ENCODE results near the gene SMPDL3B.
A peak's percentile ranks its signal among the peaks of the same experiment; 100 is the strongest.

SMPDL3B gene

DNA sequence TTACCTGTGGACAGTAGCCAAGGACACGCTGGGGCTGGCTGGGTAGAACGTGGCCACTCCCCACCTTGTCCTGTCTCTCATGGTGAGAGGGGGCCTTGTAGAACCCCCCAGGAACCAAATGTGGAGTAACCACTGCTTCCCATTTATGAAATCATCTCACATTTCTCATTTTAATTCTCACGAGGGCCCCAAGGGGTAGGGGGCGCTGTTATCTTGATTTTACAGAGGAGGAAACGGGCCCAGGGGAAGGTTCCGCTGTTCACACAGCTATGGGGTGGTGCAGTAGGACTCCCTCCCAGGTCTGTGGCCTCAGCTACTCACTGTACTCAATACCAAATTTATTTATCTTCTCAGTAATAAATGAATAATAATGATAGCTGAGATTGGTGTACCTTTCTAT, 5.5 kb downstream of the SMPDL3B start:
- TF ChIP-seq, protein P1, sequence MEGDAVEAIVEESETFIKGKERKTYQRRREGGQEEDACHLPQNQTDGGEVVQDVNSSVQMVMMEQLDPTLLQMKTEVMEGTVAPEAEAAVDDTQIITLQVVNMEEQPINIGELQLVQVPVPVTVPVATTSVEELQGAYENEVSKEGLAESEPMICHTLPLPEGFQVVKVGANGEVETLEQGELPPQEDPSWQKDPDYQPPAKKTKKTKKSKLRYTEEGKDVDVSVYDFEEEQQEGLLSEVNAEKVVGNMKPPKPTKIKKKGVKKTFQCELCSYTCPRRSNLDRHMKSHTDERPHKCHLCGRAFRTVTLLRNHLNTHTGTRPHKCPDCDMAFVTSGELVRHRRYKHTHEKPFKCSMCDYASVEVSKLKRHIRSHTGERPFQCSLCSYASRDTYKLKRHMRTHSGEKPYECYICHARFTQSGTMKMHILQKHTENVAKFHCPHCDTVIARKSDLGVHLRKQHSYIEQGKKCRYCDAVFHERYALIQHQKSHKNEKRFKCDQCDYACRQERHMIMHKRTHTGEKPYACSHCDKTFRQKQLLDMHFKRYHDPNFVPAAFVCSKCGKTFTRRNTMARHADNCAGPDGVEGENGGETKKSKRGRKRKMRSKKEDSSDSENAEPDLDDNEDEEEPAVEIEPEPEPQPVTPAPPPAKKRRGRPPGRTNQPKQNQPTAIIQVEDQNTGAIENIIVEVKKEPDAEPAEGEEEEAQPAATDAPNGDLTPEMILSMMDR (IDR thresholded peaks at IDR 0.05; ENCODE audit: low read depth, low read length) = peak; percentile 28
- DNase-seq (ENCODE audit: extremely low read depth, low read depth) = no peak

DNA sequence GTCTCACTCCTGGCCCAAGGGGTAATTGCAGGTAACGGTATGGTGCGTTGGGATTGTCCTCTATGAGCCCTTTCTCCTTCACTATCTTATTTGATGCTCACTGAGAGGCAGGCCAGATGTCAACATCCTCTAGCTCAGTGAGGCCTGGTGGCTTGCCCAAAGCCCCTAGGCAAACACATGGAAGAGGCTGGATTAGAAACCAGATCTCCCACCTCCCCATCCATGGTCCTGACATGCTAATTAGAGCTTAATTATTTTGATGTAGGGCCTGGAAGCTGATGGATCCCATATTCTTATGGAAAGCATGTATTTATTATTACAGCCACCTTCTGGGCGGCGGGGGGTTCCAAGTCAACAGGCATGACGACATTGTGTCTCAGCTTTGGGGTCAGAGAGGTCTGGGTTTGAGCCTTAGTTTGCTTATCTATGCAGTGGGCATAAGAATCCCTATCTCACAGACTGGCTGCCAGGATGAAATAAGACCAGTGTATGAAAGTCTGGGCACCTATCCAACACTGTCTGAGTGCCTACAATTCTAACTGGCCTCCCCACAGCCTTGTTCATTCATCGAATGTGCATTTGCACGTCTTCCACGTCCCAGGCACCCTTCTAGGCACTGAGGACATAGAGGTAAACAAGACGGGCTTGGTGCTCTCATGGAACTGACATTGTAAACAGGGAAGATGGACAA, 6.2 kb downstream of the SMPDL3B start:
- DNase-seq (ENCODE audit: extremely low read depth, low read depth) = no peak
- TF ChIP-seq, protein P1 (IDR thresholded peaks at IDR 0.05; ENCODE audit: low read depth, low read length) = no peak

DNA sequence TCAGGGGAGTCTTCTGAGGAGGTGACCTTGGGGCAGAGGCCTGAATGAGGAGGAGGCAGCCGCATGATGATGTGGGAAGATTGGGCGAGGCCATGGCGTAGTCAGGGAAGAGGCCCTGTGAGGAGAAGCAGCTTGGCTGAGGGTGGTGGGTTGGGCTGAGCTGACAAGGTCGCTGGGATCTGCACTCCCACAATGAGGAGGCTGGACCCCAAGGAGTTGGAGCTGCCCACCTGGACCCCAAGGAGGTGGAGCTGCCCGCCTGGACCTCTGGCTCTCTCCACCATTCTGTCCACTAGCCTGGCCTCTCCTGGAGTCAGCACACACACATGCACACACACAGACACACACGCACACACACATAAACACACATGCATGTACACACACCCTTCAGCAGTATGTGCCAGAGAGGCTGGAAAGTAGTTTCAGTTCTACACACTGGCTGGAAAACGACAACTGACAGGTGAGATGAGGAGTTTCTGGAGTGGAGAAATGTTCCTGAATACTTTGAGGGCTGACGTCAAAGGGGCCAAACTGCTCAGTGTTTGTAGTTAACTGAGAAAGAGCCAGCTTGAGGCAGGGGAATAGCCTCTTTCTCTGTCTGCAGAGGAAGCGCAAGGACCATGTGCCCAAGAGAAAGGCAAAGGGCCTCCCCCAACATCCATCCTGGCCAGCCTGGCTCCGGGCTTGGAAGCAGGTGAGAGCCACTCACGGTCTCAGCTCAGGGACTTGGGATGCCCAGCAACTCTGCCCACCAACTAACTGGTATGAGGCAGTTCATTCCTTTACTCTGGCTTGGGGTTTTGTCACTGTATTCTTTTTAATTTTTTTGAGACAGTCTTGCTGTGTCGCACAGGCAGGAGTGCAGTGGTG, 7.1 kb downstream of the SMPDL3B start:
- TF ChIP-seq, protein P1 (IDR thresholded peaks at IDR 0.05; ENCODE audit: low read depth, low read length) = no peak
- no peak for DNase-seq (ENCODE audit: extremely low read depth, low read depth)

DNA sequence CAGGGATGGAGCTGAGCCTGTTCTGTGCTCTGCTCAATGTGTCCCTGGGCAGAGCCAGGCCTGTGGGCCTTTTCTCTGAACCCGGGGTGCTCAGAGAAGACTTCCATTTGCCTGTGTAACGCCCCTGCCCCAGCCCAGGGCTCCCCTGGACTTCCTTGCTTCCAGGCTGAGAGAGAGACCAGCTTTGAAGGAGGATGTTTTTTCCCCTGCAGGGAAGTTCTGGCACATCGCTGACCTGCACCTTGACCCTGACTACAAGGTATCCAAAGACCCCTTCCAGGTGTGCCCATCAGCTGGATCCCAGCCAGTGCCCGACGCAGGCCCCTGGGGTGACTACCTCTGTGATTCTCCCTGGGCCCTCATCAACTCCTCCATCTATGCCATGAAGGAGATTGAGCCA, 10.2 kb downstream of the SMPDL3B start:
- DNase-seq (ENCODE audit: extremely low read depth, low read depth) = no peak
- TF ChIP-seq, protein P1 (IDR thresholded peaks at IDR 0.05; ENCODE audit: low read depth, low read length) = no peak

DNA sequence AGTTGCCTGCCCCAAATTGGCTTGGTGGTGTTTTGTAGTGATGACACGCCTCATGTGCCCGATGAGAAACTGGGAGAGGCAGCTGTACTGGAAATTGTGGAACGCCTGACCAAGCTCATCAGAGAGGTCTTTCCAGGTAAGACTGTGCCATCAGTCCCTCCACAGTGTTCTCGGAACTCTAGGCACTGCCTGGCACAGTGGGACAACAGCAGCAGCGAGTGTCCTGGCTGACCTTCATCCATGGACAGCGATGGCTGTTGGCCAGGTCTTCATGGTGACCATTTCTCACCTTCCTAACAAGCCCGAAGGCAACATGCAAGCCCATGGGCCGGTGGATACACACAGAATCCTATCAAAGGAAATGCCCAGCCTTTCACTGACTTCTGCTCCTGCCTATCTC, 14.2 kb downstream of the SMPDL3B start:
- DNase-seq (ENCODE audit: extremely low read depth, low read depth) = no peak
- TF ChIP-seq, protein P1 (IDR thresholded peaks at IDR 0.05; ENCODE audit: low read depth, low read length) = no peak

DNA sequence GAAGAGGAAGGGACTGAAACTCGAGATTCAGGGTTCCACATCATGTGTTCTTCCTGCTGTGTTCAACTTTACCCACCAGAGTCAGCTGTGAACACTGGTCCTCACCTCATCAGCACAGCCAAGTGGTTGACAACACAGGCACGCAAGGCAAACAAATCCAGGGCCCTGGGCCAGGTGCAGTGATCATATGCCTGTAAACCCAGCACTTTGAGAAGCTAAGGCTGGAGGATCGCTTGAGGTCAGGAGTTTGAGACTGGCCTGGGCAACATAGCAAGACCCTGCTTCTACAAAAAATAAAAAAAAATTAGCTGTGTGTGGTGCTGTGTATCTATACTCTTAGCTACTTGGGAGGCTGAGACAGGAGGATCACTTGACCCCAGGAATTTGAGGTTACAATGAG, 16.6 kb downstream of the SMPDL3B start:
- TF ChIP-seq, protein P1 (IDR thresholded peaks at IDR 0.05; ENCODE audit: low read depth, low read length) = no peak
- no peak for DNase-seq (ENCODE audit: extremely low read depth, low read depth)

DNA sequence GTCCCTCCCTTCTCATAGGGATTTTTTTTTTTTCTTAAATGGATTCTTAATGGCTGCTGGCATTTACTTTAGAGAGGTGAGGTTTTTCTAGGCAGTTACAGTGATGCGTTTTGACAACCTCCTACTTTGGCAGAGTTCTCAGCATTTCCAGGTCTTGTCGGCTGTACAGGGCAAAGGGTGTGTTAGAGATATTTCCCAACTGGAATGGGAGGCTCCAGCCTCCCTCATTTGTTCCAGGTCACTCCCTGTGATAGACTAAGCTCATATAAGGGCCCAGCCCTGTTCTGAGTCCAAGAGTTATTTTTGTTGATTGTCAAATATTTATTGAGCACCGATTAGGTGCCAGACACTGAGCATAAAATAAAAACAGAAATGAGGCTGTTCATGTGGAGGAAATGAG, 17.3 kb downstream of the SMPDL3B start:
- DNase-seq (ENCODE audit: extremely low read depth, low read depth) = no peak
- TF ChIP-seq, protein P1 (IDR thresholded peaks at IDR 0.05; ENCODE audit: low read depth, low read length) = no peak

Measured in AG09319 (cell line).